HepG2 (cell line): ENCODE measurements around the gene MED1. TPM values are rescaled to one million over a fixed set of nuclear protein-coding genes. Genes with fewer than 3 reads are reported as not detected.
A peak's percentile ranks its signal among the peaks of the same experiment; 100 is the strongest.

Experiments used
- DR1 ChIP-seq: sonication (generic); formaldehyde crosslinking; IDR thresholded peaks from 2 replicates; pipeline ENCODE4 v1.8.0; 2021; ENCODE audit warnings: mild to moderate bottlenecking, missing genetic modification reagents, inconsistent platforms
- HNRNPUL1 ChIP-seq: fragments of 200-400 bp; formaldehyde crosslinking; IDR thresholded peaks from 2 replicates; pipeline ENCODE4 v1.6.1; 2017; ENCODE audit warnings: low read depth, mild to moderate bottlenecking, low read length, moderate library complexity
- IRF2 ChIP-seq: IDR thresholded peaks from 2 replicates; pipeline ENCODE4 v1.6.1; 2018; ENCODE audit warnings: missing genetic modification reagents, missing compliant biosample characterization
- NFE2 ChIP-seq: sonication (generic); formaldehyde crosslinking; IDR thresholded peaks from 2 replicates; pipeline ENCODE4 v1.4.0; 2020; ENCODE audit warnings: missing genetic modification reagents
- NFYB ChIP-seq: sonication (generic); formaldehyde crosslinking; IDR thresholded peaks from 2 replicates; pipeline ENCODE4 v1.4.0; 2020; ENCODE audit warnings: missing genetic modification reagents
- SCMH1 ChIP-seq: sonication (generic); formaldehyde crosslinking; IDR thresholded peaks from 2 replicates; pipeline ENCODE4 v1.9.0; 2021; ENCODE audit warnings: missing genetic modification reagents, mild to moderate bottlenecking, borderline replicate concordance
- TBP ChIP-seq: sonication (generic); formaldehyde crosslinking; IDR thresholded peaks from 2 replicates; pipeline ENCODE4 v1.5.0; 2020; ENCODE audit warnings: missing genetic modification reagents
- ZMYM4 ChIP-seq: sonication (generic); formaldehyde crosslinking; IDR thresholded peaks from 2 replicates; pipeline ENCODE4 v1.8.1; 2023; ENCODE audit warnings: mild to moderate bottlenecking, missing genetic modification reagents
- ZNF225 ChIP-seq: sonication (generic); formaldehyde crosslinking; IDR thresholded peaks from 2 replicates; pipeline ENCODE4 v1.4.0; 2020; ENCODE audit warnings: mild to moderate bottlenecking, missing genetic modification reagents
- ZNF33A ChIP-seq: sonication (generic); formaldehyde crosslinking; IDR thresholded peaks from 2 replicates; pipeline ENCODE4 v1.5.1; 2020; ENCODE audit warnings: missing genetic modification reagents, mild to moderate bottlenecking, moderate library complexity, borderline replicate concordance
- polyA plus RNA-seq, 8 experiments: library from polyadenylated mRNA; depleted of rRNA in 3 of 8; stranded (reverse) in 7 of 8; unstranded in 1 of 8; fragments of >200 nt; fragmentation: Illumina TruSeq in 4 of 8; extraction: Trizol in 4 of 8; gene quantifications; 2 replicates each; pipeline versions ENCODE4 v1.2.1 to v1.2.3, GENCODE V29; 2011 to 2016; ENCODE audit warnings: low read depth in 4 of 8, missing spikeins in 1 of 8, mixed read lengths in 1 of 8; ENCODE audit not compliant: insufficient read depth in 1 of 8
- total RNA-seq, 5 experiments: library from RNA; depleted of rRNA; stranded (reverse); fragments of >200 nt; fragmentation: Illumina TruSeq; extraction: Trizol; gene quantifications; 2 replicates each; pipeline ENCODE4 v1.2.3, GENCODE V29; 2016; ENCODE audit warnings: low read depth in 1 of 5
- TF ChIP-seq, protein P1 (sequence below): sonication (generic); formaldehyde crosslinking; IDR thresholded peaks from 2 replicates; pipeline ENCODE4 v1.8.0; 2022; ENCODE audit warnings: missing genetic modification reagents, low read depth, mild to moderate bottlenecking, borderline replicate concordance
- TF ChIP-seq, protein P2 (sequence below): sonication (generic); formaldehyde crosslinking; IDR thresholded peaks from 2 replicates; pipeline ENCODE4 v1.4.0; 2020; ENCODE audit warnings: missing genetic modification reagents
- TF ChIP-seq, protein P3 (sequence below): sonication (generic); formaldehyde crosslinking; IDR thresholded peaks from 2 replicates; pipeline ENCODE4 v1.8.0; 2022; ENCODE audit warnings: missing genetic modification reagents, mild to moderate bottlenecking, moderate library complexity, borderline replicate concordance
- TF ChIP-seq, protein P4 (sequence below): sonication (generic); formaldehyde crosslinking; IDR thresholded peaks from 2 replicates; pipeline ENCODE4 v1.4.0; 2020; ENCODE audit warnings: missing genetic modification reagents
- TF ChIP-seq, protein P5 (sequence below): sonication (generic); formaldehyde crosslinking; IDR thresholded peaks from 2 replicates; pipeline ENCODE4 v1.4.0; 2020; ENCODE audit warnings: missing genetic modification reagents, borderline replicate concordance
- TF ChIP-seq, protein P6 (sequence below): IDR thresholded peaks from 2 replicates; pipeline ENCODE4 v1.6.1; 2016; ENCODE audit warnings: mild to moderate bottlenecking, missing biosample characterization, missing genetic modification reagents

MED1 gene
- total and polyA plus RNA-seq, 2 of the 13 experiments (the other 11 are each of a cell fraction or from before 2014, with no cell fraction given), result 37.5 to 40.1 TPM

DNA sequence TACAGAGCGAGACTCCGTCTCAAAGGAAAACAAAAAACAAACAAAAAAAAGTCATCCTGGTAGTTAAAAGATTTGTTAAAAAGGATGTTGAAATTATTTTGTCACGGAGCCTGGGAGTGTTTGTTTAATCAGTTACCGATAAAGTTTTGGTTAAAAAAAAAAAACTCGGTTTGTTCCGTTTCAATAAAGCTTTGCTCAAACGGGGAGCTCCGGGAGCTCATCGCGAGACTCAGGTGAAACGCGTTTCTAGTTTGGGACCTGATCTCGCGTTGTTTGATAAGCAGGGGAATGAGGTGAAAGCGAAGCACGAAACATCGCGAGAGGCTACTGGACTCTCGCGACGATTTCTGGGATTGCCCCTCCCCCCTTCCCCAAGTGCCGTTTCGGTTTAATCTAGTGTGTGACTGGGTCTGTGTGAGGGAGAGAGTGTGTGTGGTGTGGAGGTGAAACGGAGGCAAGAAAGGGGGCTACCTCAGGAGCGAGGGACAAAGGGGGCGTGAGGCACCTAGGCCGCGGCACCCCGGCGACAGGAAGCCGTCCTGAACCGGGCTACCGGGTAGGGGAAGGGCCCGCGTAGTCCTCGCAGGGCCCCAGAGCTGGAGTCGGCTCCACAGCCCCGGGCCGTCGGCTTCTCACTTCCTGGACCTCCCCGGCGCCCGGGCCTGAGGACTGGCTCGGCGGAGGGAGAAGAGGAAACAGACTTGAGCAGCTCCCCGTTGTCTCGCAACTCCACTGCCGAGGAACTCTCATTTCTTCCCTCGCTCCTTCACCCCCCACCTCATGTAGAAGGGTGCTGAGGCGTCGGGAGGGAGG is 10.3 kb upstream of the MED1 start, which contains the start of gene CDK12 (continued):
- TF ChIP-seq NFYB (CRISPR knock-in tag) (no peak), NFE2 (CRISPR knock-in tag) (peak; percentile 28; the same call in 1 of the 2 replicates), HNRNPUL1 (no peak), SCMH1 (CRISPR knock-in tag) (no peak), ZMYM4 (CRISPR knock-in tag) (peak; percentile 98), IRF2 (CRISPR knock-in tag) (peak; percentile 98), DR1 (CRISPR knock-in tag) (peak; percentile 92), ZNF225 (CRISPR knock-in tag) (peak; percentile 96), TBP (CRISPR knock-in tag) (no peak), ZNF33A (CRISPR knock-in tag) (peak; percentile 33; the same call in 1 of the 2 replicates)
- TF ChIP-seq, protein P1, sequence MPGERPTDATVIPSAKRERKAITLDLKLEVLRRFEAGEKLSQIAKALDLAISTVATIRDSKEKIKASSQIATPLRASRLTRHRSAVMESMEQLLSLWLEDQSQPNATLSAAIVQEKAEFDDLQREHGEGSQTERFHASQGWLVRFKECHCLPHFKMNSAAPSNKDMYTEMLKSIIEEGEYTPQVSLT (CRISPR knock-in tag), result no peak
- TF ChIP-seq, protein P2, sequence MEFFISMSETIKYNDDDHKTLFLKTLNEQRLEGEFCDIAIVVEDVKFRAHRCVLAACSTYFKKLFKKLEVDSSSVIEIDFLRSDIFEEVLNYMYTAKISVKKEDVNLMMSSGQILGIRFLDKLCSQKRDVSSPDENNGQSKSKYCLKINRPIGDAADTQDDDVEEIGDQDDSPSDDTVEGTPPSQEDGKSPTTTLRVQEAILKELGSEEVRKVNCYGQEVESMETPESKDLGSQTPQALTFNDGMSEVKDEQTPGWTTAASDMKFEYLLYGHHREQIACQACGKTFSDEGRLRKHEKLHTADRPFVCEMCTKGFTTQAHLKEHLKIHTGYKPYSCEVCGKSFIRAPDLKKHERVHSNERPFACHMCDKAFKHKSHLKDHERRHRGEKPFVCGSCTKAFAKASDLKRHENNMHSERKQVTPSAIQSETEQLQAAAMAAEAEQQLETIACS (CRISPR knock-in tag), result no peak
- TF ChIP-seq, protein P3, sequence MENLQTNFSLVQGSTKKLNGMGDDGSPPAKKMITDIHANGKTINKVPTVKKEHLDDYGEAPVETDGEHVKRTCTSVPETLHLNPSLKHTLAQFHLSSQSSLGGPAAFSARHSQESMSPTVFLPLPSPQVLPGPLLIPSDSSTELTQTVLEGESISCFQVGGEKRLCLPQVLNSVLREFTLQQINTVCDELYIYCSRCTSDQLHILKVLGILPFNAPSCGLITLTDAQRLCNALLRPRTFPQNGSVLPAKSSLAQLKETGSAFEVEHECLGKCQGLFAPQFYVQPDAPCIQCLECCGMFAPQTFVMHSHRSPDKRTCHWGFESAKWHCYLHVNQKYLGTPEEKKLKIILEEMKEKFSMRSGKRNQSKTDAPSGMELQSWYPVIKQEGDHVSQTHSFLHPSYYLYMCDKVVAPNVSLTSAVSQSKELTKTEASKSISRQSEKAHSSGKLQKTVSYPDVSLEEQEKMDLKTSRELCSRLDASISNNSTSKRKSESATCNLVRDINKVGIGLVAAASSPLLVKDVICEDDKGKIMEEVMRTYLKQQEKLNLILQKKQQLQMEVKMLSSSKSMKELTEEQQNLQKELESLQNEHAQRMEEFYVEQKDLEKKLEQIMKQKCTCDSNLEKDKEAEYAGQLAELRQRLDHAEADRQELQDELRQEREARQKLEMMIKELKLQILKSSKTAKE (CRISPR knock-in tag), result no peak
- TF ChIP-seq, protein P4, sequence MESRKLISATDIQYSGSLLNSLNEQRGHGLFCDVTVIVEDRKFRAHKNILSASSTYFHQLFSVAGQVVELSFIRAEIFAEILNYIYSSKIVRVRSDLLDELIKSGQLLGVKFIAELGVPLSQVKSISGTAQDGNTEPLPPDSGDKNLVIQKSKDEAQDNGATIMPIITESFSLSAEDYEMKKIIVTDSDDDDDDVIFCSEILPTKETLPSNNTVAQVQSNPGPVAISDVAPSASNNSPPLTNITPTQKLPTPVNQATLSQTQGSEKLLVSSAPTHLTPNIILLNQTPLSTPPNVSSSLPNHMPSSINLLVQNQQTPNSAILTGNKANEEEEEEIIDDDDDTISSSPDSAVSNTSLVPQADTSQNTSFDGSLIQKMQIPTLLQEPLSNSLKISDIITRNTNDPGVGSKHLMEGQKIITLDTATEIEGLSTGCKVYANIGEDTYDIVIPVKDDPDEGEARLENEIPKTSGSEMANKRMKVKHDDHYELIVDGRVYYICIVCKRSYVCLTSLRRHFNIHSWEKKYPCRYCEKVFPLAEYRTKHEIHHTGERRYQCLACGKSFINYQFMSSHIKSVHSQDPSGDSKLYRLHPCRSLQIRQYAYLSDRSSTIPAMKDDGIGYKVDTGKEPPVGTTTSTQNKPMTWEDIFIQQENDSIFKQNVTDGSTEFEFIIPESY, result peak; percentile 81
- TF ChIP-seq, protein P5, sequence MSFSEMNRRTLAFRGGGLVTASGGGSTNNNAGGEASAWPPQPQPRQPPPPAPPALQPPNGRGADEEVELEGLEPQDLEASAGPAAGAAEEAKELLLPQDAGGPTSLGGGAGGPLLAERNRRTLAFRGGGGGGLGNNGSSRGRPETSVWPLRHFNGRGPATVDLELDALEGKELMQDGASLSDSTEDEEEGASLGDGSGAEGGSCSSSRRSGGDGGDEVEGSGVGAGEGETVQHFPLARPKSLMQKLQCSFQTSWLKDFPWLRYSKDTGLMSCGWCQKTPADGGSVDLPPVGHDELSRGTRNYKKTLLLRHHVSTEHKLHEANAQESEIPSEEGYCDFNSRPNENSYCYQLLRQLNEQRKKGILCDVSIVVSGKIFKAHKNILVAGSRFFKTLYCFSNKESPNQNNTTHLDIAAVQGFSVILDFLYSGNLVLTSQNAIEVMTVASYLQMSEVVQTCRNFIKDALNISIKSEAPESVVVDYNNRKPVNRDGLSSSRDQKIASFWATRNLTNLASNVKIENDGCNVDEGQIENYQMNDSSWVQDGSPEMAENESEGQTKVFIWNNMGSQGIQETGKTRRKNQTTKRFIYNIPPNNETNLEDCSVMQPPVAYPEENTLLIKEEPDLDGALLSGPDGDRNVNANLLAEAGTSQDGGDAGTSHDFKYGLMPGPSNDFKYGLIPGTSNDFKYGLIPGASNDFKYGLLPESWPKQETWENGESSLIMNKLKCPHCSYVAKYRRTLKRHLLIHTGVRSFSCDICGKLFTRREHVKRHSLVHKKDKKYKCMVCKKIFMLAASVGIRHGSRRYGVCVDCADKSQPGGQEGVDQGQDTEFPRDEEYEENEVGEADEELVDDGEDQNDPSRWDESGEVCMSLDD (CRISPR knock-in tag), result peak; percentile 47; the same call in 1 of the 2 replicates
- TF ChIP-seq, protein P6, sequence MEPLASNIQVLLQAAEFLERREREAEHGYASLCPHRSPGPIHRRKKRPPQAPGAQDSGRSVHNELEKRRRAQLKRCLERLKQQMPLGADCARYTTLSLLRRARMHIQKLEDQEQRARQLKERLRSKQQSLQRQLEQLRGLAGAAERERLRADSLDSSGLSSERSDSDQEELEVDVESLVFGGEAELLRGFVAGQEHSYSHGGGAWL (CRISPR knock-in tag), result peak; percentile 65
